NCI-H146 (cell line): Measurements from ENCODE around the gene SPPL3.

Source experiments
- DNase-seq: peaks from one replicate; lab custom pipeline; 2025; lab: John Stamatoyannopoulos, UW

SPPL3 gene

DNA sequence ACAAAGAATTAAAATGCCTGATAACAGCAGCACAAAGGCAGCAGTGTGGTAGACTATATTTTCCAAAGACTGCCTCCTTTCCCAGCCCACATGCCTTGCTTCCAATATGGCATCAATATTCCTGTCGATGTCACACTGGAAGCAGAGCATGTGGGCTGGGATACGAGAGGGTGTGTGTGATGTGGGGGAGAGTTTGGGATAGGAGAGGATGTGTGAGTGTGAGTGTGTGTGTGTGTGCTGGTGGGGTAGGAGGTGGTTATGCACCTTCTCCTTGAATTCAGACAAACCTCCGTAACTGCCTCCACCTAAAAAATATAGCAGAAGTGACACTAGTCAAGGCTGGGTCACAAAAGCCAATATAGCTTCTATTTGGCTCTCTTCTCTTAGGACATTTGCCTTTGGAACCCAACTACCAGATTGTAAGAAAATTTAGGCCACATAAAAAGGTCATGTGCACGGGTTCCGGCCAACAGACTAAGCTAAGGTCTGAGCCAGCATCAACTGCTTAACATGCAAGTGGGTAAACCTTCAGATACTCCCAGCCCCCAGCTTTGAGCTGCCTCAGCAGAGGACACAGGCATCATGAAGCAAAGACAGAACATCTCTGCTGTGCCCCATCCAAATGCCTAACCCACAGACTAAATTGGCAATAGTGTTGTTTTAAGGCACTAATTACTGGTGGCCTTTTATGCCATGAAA, 29.5 kb downstream of the SPPL3 start:
- DNase-seq = no peak

DNA sequence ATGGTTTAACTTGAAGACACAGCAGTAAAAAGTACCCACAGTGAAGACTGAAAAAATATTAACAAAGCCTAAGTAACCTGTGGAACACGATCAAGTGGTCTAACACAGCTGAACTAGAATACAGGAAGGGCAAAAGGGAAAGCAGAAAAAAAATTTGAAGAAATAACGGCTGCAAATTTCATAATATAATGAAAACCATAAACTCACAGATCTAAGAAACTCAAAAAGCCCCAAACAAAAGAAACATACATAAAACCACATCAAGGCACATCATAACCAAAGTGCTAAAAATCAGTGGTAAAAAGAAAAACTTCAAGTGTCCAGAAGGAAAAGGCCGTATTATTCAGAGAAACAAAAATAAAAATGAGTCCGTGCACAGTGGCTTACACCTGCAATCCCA, 30.9 kb downstream of the SPPL3 start:
- no peak for DNase-seq

DNA sequence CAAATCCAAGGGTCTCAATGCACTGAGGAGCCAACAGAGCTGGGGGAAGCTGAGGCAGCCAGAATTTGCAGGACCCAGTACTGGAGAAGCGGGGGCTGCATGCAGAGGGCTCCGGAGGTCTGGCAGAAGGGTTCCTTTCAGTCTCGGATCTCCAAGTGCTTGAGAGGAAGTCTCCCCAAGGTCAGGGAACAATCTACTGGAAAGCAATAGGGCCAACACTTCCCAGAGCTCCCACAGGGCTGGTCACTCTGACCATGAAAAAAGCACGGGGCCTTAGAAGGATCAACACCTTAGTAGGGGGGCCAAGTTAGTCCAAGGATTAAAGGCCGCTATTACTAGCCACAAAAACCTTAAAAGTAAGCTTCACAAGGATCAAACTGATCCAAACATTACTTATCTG, 31.7 kb downstream of the SPPL3 start:
- no peak for DNase-seq

DNA sequence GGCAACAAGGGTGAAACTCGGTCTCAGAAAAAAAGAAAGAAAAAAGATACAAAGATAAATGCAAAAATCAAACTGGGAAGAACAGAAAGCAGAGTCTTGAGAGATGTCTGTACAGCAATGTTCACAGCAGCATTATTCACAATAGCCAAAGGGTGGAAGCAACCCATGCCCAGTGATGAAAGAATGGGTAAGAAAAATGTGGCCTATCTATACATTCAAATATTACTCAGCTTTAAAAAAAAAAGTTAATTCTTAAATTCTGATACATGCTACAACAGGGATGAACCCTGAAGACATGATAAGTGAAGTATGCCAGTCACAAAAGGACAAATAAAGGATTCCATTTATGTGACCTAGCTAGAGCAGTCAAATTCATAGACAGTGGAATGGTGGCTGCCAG, 33.7 kb downstream of the SPPL3 start:
- DNase-seq = no peak

DNA sequence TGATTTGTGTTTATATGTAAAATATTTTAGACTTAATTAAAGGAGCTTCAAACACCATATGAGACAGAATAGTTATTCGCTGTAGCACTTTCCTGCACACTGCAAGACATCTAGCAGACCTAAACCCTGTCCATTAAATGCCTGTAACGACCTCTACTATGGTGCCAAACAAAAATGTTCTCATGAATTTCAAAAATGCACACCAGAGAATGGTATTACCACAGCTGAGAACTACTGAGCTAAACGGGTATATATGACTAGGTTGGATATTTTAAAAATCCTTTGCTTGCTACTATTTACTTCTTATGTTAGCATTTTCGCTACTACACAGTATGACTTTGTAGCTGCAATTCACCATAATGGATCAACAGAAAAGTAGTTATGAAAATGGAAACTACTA, 34.8 kb downstream of the SPPL3 start:
- DNase-seq = no peak

DNA sequence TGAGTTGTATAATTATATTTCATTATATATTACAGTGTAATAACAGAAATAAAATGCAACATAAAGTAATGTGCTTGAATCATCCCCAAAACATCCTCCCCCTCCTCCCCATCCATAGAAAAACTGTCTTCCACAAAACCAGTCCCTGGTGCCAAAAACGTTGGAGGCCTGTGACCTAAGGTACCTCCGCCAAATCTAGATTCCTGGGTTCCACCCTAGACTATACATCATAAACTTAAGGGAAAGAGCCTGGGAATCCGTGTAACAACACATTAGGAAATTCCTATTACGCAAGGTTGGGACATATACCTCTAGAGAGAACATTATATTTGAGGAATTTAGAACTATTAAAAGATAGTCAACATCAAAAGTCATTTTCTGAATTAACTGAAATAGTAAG, 38.0 kb downstream of the SPPL3 start:
- DNase-seq = no peak

DNA sequence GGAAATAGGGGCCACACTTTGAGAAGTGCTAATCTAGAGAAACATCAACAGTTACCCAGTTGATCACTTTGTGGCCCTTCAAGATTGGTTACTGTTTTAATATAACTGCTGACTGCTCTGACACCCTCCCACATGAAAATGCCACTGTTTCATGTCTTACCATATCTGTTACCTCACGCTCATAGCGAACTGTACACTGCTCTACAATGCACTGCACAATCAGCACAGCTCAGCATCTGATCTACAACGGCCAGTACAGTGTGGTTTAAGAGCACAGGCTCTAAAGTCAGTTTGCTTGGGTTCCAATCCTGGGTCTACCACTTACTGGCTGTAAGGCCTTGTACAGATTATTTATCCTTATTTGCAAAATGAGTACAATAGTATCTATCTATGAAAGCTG, 39.1 kb downstream of the SPPL3 start:
- DNase-seq = no peak

DNA sequence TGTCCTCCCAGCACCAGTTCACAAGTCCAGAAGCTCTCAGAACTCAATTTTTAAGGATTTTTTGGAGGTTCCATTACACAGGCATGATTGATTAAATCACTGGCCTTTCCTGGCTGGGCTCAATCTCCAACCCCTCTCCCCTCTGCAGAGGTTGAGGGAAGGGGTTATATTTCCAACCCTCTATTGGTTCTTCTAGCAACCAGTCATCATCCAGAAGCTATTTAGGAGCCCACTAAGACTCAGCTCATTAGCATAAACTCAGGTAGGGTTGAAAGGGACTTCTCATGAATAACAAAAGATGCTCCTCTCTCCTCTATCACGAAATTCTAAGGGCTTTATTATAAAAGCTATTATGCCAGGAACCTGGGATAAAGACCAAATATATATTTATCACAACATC, 41.5 kb downstream of the SPPL3 start:
- DNase-seq = no peak

DNA sequence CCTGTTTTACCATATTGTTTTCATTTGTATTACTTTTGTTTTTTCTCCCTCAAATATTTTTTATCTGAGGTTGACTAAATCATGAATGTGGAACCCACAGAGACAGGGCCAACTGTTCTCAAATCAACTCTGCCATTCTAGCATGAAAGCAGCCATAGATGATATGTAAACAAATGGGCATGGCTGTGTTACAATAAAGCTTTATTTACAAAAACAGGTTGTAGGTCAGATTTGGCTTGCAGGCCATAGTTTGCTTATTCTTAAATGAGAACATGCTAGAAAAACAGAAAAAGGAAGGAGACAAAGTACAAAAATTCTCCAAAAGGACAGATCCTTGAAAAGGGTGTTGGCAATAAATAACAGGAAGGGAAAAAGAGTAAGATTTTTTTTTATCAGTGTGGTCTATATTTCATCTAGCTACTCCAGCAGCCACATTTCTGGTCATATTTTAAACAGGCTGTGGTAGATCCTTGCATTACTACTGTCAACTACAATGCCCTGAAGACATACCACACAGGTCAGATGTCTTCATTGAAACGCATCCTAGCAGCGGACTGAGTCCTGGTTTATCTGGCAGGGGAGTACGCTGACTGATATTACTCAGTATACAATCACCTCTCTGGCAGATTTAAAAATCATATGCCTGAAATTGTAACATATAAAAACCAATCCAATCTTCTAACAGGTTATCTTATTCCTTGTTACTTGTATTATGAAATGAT, 42.9 kb downstream of the SPPL3 start:
- no peak for DNase-seq

DNA sequence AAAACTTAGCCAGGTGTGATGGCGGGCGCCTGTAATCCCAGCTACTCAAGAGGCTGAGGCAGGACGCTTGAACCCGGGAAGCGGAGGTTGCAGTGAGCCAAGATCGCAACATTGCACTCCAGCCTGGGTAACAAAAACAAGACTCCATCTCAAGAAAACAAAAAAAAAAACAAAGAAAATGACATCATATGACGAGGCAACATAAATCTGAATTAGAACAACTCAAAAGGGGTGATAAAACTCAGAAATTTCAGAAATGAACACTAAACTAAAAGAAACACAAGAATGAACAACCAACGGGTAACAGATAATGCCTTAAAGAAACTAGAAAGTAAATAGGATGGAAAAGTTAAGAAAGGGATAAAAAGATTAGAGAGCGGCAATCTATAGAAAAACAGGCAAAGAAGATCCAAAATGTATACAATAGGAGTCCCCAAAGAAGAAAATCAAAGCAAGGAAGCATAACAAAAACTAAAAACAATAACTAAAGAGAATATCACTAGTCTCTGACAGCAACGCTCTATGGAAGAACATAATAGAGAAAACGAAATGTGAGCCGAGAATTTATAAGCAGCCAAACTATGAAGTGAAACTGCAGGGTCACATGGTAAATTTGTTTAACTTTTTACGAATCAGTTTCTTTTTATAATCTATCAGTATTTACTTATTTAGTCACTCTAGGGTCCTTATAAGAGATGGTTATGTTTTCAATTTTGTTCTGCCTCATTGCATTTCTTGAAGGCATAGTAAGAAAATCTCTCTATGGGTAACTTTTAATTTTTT, 45.7 kb downstream of the SPPL3 start:
- DNase-seq = no peak

DNA sequence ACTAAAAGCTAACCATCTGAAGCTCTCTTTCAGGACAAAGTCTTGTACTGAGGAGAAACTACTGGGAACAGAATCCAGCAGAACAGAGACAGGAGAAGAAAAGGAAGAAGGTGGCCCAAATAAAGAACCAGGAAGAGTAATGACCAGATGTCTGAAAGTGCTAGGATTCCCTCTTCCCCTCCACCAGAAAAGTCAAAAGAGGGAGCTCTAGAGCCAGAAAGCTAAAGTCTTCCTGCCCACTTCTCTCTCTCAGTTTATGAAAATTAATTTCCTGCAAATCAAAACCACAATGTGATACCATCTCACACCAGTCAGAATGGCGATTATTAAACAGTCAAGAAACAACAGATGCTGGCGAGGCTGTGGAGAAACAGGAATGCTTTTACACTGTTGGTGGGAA, 47.2 kb downstream of the SPPL3 start:
- DNase-seq = no peak

DNA sequence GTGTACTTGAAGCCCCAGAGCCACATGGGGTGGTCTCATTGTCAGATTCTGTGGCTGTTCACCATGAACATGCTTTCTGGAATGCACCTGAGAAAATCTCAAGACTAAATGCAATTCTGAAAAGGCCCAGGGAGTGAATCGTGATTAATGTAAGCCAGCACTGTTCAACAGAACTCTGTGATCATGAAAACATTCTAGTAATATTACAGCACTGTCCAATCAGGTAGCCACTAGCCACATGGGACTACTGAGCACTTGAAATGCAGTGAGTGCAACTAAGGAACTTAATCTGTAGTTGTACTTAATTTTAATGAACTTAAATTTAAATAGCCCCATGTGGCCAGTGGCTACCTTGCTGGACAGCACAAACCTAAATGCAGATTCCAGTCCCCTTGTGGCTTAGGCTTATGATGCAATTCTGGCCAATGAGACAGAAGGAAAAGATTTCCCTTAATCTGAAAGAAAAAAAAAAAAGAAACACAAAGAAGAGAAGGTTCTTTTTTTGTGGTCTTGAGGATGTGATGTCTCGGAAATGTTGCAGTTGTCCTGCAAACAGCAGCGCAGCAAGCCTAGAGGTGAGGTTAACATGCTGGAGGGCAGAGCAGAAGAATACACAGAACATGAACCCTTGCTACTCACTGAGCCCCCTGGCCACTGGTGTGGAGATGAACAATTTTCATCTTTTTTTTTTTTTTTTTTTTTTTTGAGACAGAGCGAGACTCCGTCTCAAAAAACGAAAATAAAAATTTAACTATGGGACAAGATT, 48.2 kb downstream of the SPPL3 start:
- no peak for DNase-seq

DNA sequence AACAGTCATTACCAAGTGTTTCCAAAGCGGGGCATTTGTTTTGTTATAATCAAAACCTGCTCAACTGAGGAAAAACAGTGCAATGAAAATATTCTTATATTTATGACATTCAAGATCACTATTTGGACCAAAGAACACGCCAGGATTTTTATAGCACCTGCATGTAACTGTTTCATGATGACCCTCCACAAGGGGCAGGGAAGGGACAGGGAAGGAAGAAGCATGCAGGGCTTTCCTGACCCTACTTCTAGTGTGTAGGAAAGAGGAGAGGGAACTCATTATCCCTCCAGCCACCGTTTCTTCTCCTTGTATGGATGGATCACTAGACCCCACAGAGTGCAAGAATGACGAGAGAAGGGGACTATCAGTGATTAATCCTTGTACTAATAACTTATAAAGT, 49.4 kb downstream of the SPPL3 start:
- no peak for DNase-seq

DNA sequence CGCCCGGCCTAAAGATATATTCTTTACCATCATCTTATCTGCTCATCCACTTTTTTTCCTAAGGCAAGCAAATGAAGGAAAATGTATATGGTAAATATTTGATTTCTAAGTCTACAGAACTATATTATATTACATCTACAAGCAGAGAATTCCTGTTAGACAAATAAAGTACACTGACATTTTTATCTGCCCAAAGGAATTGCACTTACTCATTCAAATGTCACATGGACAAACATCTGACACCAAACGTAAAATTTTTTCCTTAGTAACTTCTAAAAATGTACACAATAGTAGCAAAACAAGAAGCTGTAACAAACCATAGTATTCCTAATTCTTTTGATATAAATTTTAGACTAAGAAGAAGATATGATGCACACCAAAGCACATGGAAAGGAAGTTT, 51.0 kb downstream of the SPPL3 start:
- DNase-seq = no peak

DNA sequence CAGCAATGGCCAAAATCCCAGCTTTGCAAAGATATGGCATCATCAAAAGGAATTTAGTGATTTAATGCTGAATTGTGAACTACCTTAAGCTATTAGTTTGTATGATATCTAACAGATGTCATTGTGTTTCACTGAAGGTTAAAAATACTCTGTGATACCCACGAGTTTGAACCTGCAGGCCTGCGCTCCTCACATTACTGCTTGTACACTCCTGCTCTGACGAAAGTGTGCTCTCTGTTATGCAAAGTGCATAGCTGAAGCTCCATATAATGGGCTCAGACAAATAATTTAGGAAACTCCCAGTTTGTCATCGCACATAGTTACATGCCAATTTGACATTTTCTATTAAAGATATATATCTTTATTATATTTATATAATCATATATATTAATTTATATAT, 52.2 kb downstream of the SPPL3 start:
- no peak for DNase-seq

DNA sequence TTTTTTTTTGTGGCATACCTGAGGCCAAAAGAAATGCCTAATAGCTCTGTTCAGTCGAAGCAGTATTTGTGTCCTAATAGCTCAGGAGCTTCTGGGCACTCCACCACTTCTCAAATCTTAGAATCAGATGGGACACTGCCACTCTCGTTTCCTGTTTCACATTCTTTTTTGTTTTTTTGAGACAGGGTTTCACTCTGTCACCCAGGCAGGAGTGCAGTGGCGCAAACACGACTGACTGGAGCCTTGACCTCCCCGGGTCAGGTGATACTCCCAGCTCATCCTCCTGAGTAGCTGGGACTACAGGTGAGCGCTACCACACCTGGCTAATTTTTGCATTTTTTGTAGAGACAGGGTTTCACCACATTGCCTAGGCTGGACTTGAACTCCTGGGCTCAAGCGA, 52.7 kb downstream of the SPPL3 start:
- no peak for DNase-seq

DNA sequence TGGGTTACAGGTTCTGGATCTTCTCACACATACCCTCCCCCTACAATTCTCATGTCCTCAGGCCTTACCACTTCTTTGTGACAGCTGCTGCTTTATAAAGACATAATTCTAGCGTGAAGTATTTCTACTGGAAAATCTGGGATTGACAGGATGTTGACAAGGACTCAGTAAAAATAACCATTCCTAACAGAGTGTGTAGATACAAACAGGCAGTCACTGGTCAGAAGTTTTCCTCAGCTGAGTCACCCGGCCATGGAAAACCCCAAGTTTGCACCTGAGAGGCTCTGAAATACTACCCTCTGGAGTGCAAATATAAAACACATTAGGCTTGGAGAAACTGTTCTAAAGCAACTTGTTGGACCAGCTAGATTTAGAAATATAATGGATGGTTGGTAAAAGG, 54.4 kb downstream of the SPPL3 start:
- no peak for DNase-seq

DNA sequence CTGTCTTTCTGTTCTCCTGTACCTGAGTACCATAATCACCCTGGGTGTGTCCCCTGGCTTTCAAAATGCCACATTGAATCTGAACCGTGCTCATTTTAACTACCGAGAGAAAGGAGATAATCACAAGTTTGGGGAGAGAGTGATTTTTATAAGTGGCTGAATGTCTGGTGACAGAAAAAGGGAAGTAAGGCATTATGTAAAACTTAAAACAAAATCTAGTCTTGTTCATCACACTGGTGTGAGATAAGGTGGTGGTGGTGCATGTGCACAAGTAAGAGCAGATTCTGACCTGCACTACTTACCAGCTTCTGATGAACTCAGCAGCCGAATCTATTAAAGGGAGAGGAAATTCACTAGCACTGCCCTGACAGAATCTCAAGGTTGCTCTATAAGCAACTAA, 56.3 kb downstream of the SPPL3 start:
- DNase-seq = no peak

DNA sequence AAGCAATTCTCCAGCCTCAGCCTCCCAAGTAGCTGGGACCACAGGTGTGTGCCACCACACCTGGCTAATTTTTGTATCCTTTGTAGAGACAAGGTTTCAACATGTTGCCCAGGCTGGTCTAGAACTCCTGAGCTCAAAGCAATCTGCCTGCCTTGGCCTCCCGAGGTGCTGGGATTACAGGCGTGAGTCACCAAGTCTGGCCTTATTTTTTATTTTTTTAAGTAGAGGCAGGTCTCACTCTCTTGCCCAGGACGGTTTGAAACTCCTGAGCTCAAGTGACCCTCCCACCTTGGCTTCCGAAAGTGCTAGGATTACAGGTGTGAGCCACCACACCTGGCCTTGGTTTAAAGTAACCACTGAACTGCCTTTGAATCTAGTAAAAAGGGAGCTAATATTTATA, 56.8 kb downstream of the SPPL3 start:
- DNase-seq = no peak

DNA sequence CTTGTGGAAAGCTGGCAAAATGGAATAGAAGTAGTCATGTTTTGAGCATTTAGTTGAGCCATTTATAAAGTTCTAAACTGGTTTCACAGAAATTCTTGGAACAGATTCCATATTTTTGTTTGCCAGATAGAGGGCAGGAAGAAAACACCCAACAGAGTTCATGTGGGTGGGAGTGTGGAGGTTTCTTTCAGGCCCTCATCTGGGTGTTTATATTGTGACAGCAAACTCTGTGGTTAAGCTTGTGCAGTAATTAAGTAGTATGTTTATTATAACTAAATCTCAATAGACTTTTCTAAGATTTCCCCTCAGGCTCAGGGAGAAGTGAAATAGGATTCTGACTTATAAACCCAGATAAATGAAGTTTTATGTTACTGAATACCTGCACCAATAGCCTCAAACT, 57.4 kb downstream of the SPPL3 start:
- DNase-seq = no peak

DNA sequence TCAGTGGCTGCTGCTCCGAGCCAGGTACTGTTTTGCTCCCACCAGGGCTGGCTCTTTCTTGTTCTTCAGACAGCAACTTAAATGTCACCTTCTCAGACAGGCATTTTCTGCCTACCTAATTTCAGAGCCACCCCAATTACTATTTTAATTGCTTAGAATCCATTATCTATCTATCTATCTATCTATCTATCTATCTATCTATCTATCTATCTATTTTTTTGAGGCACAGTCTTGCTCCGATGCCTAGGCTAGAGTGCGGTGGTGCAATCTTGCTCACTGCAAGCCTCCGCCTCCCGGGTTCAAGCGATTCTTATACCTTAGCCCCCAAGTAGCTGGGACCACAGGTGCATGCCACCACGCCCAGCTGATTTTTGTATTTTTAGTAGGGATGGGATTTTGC, 58.5 kb downstream of the SPPL3 start:
- no peak for DNase-seq

DNA sequence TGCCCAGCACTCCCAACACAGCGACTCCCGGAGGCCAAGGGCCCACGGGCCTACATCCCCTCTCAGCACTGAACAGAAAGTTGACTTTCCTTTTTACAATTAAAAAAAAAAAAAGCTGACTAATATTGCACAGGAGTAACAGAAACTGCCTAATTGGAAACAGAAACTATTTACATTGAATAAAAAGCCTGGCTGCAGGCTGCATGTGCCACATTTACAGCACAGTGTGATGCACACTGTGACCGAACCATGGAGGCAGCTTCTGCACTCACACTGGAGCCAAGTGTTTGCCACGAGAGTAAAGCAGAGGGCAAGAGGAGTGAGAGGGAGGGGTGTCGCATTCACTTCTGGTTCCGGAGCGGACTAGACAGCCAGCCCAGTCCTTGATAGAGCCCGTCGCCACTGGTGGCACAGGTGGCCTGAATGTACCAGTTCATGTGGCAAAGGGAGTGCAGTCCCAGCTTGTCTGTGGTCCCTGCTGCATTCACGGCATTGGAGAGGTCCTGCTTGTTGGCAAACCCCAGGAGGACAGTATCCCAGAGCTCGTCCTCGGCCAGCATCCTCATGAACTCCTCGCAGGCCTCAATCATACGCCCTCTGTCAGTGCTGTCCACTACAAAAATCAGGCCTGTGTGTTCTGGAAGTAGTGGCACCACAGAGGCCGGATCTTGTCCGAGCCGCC, 59.2 kb downstream of the SPPL3 start:
- no peak for DNase-seq
